Measurements from ENCODE around the gene ELOVL7. TPM values are rescaled to one million over a fixed set of nuclear protein-coding genes. Genes with fewer than 3 reads are reported as not detected.

Gene ELOVL7
- total and polyA plus RNA-seq, 2 donors (not counting 1 experiment from before 2014, with no cell fraction given) = under 0.01 to 0.07 TPM

DNA sequence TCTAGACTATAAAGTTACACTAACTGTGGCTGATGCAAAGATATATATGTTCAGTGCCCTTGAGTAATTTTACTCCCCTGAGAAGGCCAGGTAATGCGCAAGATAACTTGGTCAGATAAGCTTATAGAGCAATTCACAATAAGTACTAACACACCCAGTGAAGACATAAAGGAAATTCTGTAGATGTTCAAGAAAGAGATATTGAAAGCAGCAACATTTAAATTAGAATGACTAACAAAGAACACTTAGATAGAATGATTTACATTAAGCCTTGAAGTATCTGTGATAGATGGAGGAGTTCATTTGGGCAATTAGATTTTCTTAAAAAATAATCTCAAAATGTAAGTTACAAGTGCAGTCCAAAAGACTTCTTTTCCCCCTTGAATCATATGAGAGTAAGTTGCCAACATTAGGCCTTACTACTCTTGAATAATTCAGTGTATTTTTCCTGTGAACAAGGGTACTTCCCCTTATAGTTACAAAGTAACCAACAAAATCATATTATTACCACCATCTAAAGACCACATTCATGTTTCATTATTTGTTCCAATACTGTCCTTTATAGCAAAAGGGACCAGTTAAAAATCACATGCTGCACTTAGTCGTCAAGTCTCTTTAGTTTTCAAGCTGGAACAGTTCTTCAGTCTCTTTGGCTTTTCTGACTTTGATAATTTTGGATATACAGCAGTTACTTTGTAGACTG lies 44.4 kb upstream of the ELOVL7 start:
- Histone ChIP-seq H3K27ac (ENCODE audit: insufficient read depth, low read length) (no peak overlapping the region), H3K4me1 (ENCODE audit: control insufficient read depth, extremely low read depth, insufficient read depth, low read length) (no peaks in the 10 kb centered on the region), H3K79me2 (ENCODE audit: control insufficient read depth, insufficient read depth, low read length) (no peaks in the 10 kb centered on the region), H4K20me1 (ENCODE audit: control insufficient read depth, extremely low read depth, insufficient read depth, low read length) (no peaks in the 10 kb centered on the region), H3K4me2 (ENCODE audit: extremely low read depth, insufficient read depth, low read length) (no peak overlapping the region), H3K9ac (ENCODE audit: insufficient read depth, low read length) (no peak overlapping the region), H3K27me3 (ENCODE audit: control insufficient read depth, insufficient read depth, low read length) (no peaks in the 10 kb centered on the region), H3K9me3 (ENCODE audit: control insufficient read depth, insufficient read depth, low read depth, low read length) (no peaks in the 10 kb centered on the region), H3K36me3 (ENCODE audit: control insufficient read depth, insufficient read depth, low read length) (no peaks in the 10 kb centered on the region), H2AFZ (ENCODE audit: low read length) (no peak overlapping the region), H3K4me3 (replicated peaks in 1 of 4; ENCODE audit: control extremely low read depth in 1 of 4, insufficient read depth in 1 of 4, low read depth in 3 of 4, low read length in 4 of 4) (no peak overlapping the region)
- TF ChIP-seq, protein P1, sequence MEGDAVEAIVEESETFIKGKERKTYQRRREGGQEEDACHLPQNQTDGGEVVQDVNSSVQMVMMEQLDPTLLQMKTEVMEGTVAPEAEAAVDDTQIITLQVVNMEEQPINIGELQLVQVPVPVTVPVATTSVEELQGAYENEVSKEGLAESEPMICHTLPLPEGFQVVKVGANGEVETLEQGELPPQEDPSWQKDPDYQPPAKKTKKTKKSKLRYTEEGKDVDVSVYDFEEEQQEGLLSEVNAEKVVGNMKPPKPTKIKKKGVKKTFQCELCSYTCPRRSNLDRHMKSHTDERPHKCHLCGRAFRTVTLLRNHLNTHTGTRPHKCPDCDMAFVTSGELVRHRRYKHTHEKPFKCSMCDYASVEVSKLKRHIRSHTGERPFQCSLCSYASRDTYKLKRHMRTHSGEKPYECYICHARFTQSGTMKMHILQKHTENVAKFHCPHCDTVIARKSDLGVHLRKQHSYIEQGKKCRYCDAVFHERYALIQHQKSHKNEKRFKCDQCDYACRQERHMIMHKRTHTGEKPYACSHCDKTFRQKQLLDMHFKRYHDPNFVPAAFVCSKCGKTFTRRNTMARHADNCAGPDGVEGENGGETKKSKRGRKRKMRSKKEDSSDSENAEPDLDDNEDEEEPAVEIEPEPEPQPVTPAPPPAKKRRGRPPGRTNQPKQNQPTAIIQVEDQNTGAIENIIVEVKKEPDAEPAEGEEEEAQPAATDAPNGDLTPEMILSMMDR (conservative IDR thresholded peaks at IDR 0.05 in 1 of 2, IDR thresholded peaks at IDR 0.05 in 1 of 2; ENCODE audit: low read depth in 1 of 2, low read length in 2 of 2) = no peak
- no peak for TF ChIP-seq EZH2 (IDR thresholded peaks at IDR 0.05; ENCODE audit: low read length, missing control alignments)
- no peak for DNase-seq (ENCODE audit: low read depth in 2 of 2)

DNA sequence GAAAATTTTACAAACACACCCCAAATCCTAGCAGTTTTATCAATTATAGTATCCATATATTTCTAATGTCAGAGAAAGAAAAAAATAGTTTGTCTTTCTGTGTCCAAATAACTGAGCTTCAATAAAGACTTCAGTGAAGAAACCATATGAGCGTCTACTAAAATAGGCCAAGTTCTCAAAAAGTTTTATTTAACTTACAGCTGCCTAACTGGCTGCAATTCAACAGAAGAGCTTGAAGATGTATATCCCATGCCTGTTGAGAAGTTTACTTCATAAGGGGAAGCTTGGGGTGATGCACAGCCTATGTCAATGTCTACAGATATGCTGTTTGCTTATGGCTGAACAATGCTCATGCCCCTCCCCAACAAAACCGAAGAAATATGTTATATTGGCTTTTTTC lies 43.7 kb upstream of the ELOVL7 start:
- H3K79me2 ChIP-seq (ENCODE audit: control insufficient read depth, insufficient read depth, low read length) = no peaks in the 10 kb centered on the region
- no peak overlapping the region for H2AFZ ChIP-seq (ENCODE audit: low read length)
- no peak overlapping the region for H3K27ac ChIP-seq (ENCODE audit: insufficient read depth, low read length)
- TF ChIP-seq, protein P1 (conservative IDR thresholded peaks at IDR 0.05 in 1 of 2, IDR thresholded peaks at IDR 0.05 in 1 of 2; ENCODE audit: low read depth in 1 of 2, low read length in 2 of 2) = no peak
- TF ChIP-seq EZH2 (IDR thresholded peaks at IDR 0.05; ENCODE audit: low read length, missing control alignments) = no peak
- H3K36me3 ChIP-seq (ENCODE audit: control insufficient read depth, insufficient read depth, low read length) = no peaks in the 10 kb centered on the region
- DNase-seq (ENCODE audit: low read depth in 2 of 2) = no peak
- H3K9ac ChIP-seq (ENCODE audit: insufficient read depth, low read length) = no peak overlapping the region
- H3K4me1 ChIP-seq (ENCODE audit: control insufficient read depth, extremely low read depth, insufficient read depth, low read length) = no peaks in the 10 kb centered on the region
- no peak overlapping the region for H3K4me3 ChIP-seq (replicated peaks in 1 of 4; ENCODE audit: control extremely low read depth in 1 of 4, insufficient read depth in 1 of 4, low read depth in 3 of 4, low read length in 4 of 4)
- no peaks in the 10 kb centered on the region for H4K20me1 ChIP-seq (ENCODE audit: control insufficient read depth, extremely low read depth, insufficient read depth, low read length)
- no peak overlapping the region for H3K4me2 ChIP-seq (ENCODE audit: extremely low read depth, insufficient read depth, low read length)
- no peaks in the 10 kb centered on the region for H3K9me3 ChIP-seq (ENCODE audit: control insufficient read depth, insufficient read depth, low read depth, low read length)
- H3K27me3 ChIP-seq (ENCODE audit: control insufficient read depth, insufficient read depth, low read length) = no peaks in the 10 kb centered on the region

DNA sequence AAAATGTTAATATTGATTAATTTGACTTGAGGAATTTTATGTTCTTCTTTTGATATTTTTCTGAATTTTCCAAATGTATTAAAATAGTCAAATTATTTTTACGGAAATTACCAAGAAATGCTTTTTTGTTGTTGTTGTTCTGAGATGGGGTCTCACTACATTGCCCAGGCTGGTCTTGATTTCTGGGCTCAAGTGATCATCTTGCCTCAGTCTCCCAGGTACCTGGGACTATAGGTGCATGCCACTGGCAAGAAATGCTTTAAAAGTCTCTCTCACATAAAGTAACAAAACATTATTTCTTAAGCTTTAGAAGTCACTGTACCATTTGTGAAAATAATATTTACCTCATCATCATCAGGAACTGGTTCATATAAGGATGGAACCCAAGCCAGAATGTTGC lies 43.0 kb upstream of the ELOVL7 start:
- Histone ChIP-seq H3K4me1 (ENCODE audit: control insufficient read depth, extremely low read depth, insufficient read depth, low read length) (no peaks in the 10 kb centered on the region), H3K4me3 (replicated peaks in 1 of 4; ENCODE audit: control extremely low read depth in 1 of 4, insufficient read depth in 1 of 4, low read depth in 3 of 4, low read length in 4 of 4) (no peak overlapping the region), H3K9ac (ENCODE audit: insufficient read depth, low read length) (no peak overlapping the region), H2AFZ (ENCODE audit: low read length) (no peak overlapping the region), H3K27me3 (ENCODE audit: control insufficient read depth, insufficient read depth, low read length) (no peaks in the 10 kb centered on the region), H3K27ac (ENCODE audit: insufficient read depth, low read length) (no peak overlapping the region), H3K79me2 (ENCODE audit: control insufficient read depth, insufficient read depth, low read length) (no peaks in the 10 kb centered on the region), H3K9me3 (ENCODE audit: control insufficient read depth, insufficient read depth, low read depth, low read length) (no peaks in the 10 kb centered on the region), H3K36me3 (ENCODE audit: control insufficient read depth, insufficient read depth, low read length) (no peaks in the 10 kb centered on the region), H4K20me1 (ENCODE audit: control insufficient read depth, extremely low read depth, insufficient read depth, low read length) (no peaks in the 10 kb centered on the region), H3K4me2 (ENCODE audit: extremely low read depth, insufficient read depth, low read length) (no peak overlapping the region)
- TF ChIP-seq, protein P1 (conservative IDR thresholded peaks at IDR 0.05 in 1 of 2, IDR thresholded peaks at IDR 0.05 in 1 of 2; ENCODE audit: low read depth in 1 of 2, low read length in 2 of 2) = no peak
- no peak for TF ChIP-seq EZH2 (IDR thresholded peaks at IDR 0.05; ENCODE audit: low read length, missing control alignments)
- DNase-seq (ENCODE audit: low read depth in 2 of 2) = no peak

Measured in fibroblast of lung (primary cell).